ENCODE results near the gene B3GNT2.

GRCh38 chr2:62217421-62217820 is 21.5 kb downstream of the B3GNT2 start:
- TF ChIP-seq EZH2 (IDR thresholded peaks at IDR 0.05; ENCODE audit: low read depth, unreplicated experiment) = no peak
- no peak for TF ChIP-seq CTCF (conservative IDR thresholded peaks at IDR 0.05; ENCODE audit: low read depth in 2 of 2)
- no peak for TF ChIP-seq ETS1 (IDR thresholded peaks at IDR 0.05)
- TF ChIP-seq EZH2phosphoT487 (IDR thresholded peaks at IDR 0.05; ENCODE audit: unreplicated experiment) = no peak
- TF ChIP-seq CREB1 (CRISPR knock-in tag; IDR thresholded peaks at IDR 0.05; ENCODE audit: low read depth) = no peak
- TF ChIP-seq ZNF331 (CRISPR knock-in tag; IDR thresholded peaks at IDR 0.05; ENCODE audit: low read depth) = no peak
- TF ChIP-seq POLR2AphosphoS5 (IDR thresholded peaks at IDR 0.05; ENCODE audit: low read depth) = no peak
- TF ChIP-seq ZNF462 (CRISPR knock-in tag; IDR thresholded peaks at IDR 0.05) = no peak
